HG03342 (cell line): ENCODE data around the gene ARFGAP1.

Source experiments
- ATAC-seq: cut with Tn5 transposase; IDR thresholded peaks from one replicate; pipeline ENCODE4 v1.9.1; 2021; ENCODE audit warnings: mild to moderate bottlenecking, moderate library complexity; ENCODE audit not compliant: unreplicated experiment

ARFGAP1 gene

GRCh38 chr20:63289311-63290135, 16.9 kb downstream of the ARFGAP1 start:
- ATAC-seq, result no peak

GRCh38 chr20:63290136-63290676, 17.6 kb downstream of the ARFGAP1 start:
- ATAC-seq, result no peak

- no peak for ATAC-seq
These were observed 18.3 kb downstream of the ARFGAP1 start for GRCh38 chr20:63290677-63291472.

GRCh38 chr20:63291811-63292210, 19.2 kb downstream of the ARFGAP1 start:
- no peak for ATAC-seq

- no peak for ATAC-seq
These were observed 19.7 kb downstream of the ARFGAP1 start for GRCh38 chr20:63292292-63292701.

GRCh38 chr20:63292904-63293303, 20.3 kb downstream of the ARFGAP1 start, which contains the start of gene COL20A1:
Gene COL20A1 (plus strand): TSS chr20:63293186. CDS start chr20:63295108, 1,922 bp downstream.
- no peak for ATAC-seq

GRCh38 chr20:63293456-63293855, 20.8 kb downstream of the ARFGAP1 start:
- no peak for ATAC-seq

- no peak for ATAC-seq
These were observed 21.4 kb downstream of the ARFGAP1 start for GRCh38 chr20:63293871-63294535.

GRCh38 chr20:63294536-63294900, 21.9 kb downstream of the ARFGAP1 start:
- no peak for ATAC-seq

- ATAC-seq, result no peak
These were observed 22.4 kb downstream of the ARFGAP1 start for GRCh38 chr20:63295018-63295417.

GRCh38 chr20:63295422-63295821, 22.8 kb downstream of the ARFGAP1 start:
- ATAC-seq, result no peak

- no peak for ATAC-seq
These were observed 23.2 kb downstream of the ARFGAP1 start for GRCh38 chr20:63295846-63296245.

- ATAC-seq, result no peak
These were observed 24.1 kb downstream of the ARFGAP1 start for GRCh38 chr20:63296531-63297299.

- ATAC-seq, result no peak
These were observed 24.8 kb downstream of the ARFGAP1 start for GRCh38 chr20:63297371-63297781.

- no peak for ATAC-seq
These were observed 25.4 kb downstream of the ARFGAP1 start for GRCh38 chr20:63297796-63298572.

GRCh38 chr20:63298731-63299312, 26.2 kb downstream of the ARFGAP1 start:
- ATAC-seq, result no peak

- no peak for ATAC-seq
These were observed 29.1 kb downstream of the ARFGAP1 start for GRCh38 chr20:63301671-63302070.

GRCh38 chr20:63303095-63303666, 30.6 kb downstream of the ARFGAP1 start:
- no peak for ATAC-seq

- ATAC-seq, result no peak
These were observed 32.8 kb downstream of the ARFGAP1 start for GRCh38 chr20:63305393-63305792.
